Stimulated activated CD8-positive, alpha-beta memory T cell treated with anti-CD3 and anti-CD28 coated beads, Interleukin-15, amount 100 ng/mL, for 24 hours (primary cell): ENCODE data around the gene HRK.

Experiments used
- DNase-seq: peaks from one replicate; pipeline ENCODE4 v3.0.0-alpha.2; 2020; ENCODE audit warnings: low read depth

The HRK gene

GRCh38 chr12:116867523-116867922, 13.7 kb downstream of the HRK start:
- DNase-seq = no peak

GRCh38 chr12:116864371-116865160, 16.7 kb downstream of the HRK start:
- DNase-seq = no peak

GRCh38 chr12:116863275-116863767, 17.9 kb downstream of the HRK start:
- DNase-seq = no peak

GRCh38 chr12:116862167-116862566, 19.1 kb downstream of the HRK start:
- DNase-seq = no peak

- DNase-seq = no peak
Measured at GRCh38 chr12:116861320-116861719, 19.9 kb downstream of the HRK start.

GRCh38 chr12:116860263-116860662, 21.0 kb downstream of the HRK start:
- DNase-seq = no peak

GRCh38 chr12:116859079-116859478, 22.2 kb downstream of the HRK start:
- DNase-seq = no peak

GRCh38 chr12:116856729-116857128, 24.5 kb downstream of the HRK start:
- no peak for DNase-seq

GRCh38 chr12:116855744-116856470, 25.3 kb downstream of the HRK start:
- DNase-seq = no peak

- DNase-seq = no peak
Measured at GRCh38 chr12:116853507-116853906, 27.7 kb downstream of the HRK start.

GRCh38 chr12:116852303-116852702, 28.9 kb downstream of the HRK start:
- DNase-seq = no peak

GRCh38 chr12:116849216-116849615, 32.0 kb downstream of the HRK start:
- DNase-seq = no peak

GRCh38 chr12:116843085-116843484, 38.2 kb downstream of the HRK start:
- DNase-seq = no peak

GRCh38 chr12:116839287-116839830, 41.9 kb downstream of the HRK start:
- DNase-seq = no peak

GRCh38 chr12:116838365-116838764, 42.9 kb downstream of the HRK start:
- DNase-seq = no peak

- no peak for DNase-seq
Measured at GRCh38 chr12:116837097-116837496, 44.1 kb downstream of the HRK start.

- DNase-seq = no peak
Measured at GRCh38 chr12:116835484-116835883, 45.8 kb downstream of the HRK start.

GRCh38 chr12:116833474-116833873, 47.8 kb downstream of the HRK start:
- DNase-seq = no peak

- no peak for DNase-seq
Measured at GRCh38 chr12:116832353-116832752, 48.9 kb downstream of the HRK start.

GRCh38 chr12:116827432-116827831, 53.8 kb downstream of the HRK start:
- DNase-seq = no peak

- no peak for DNase-seq
Measured at GRCh38 chr12:116821291-116821690, 60.0 kb downstream of the HRK start.

- no peak for DNase-seq
Measured at GRCh38 chr12:116820064-116820656, 61.1 kb downstream of the HRK start.
